HG03378 (cell line): ENCODE data around the gene ARHGAP27.

Source experiments
- ATAC-seq: cut with Tn5 transposase; IDR thresholded peaks from one replicate; pipeline ENCODE4 v1.9.1; 2021; ENCODE audit warnings: mild to moderate bottlenecking, moderate library complexity; ENCODE audit not compliant: unreplicated experiment

Gene ARHGAP27

GRCh38 chr17:45408611-45409421 lies 23.9 kb downstream of the ARHGAP27 start:
- ATAC-seq: no peak

GRCh38 chr17:45406107-45406506 lies 26.6 kb downstream of the ARHGAP27 start:
- ATAC-seq: no peak

GRCh38 chr17:45405250-45406086 lies 27.2 kb downstream of the ARHGAP27 start:
- no peak for ATAC-seq

GRCh38 chr17:45404870-45405249 lies 27.8 kb downstream of the ARHGAP27 start:
- ATAC-seq: no peak

- no peak for ATAC-seq
Measured at GRCh38 chr17:45403906-45404490, 28.7 kb downstream of the ARHGAP27 start.

- no peak for ATAC-seq
Measured at GRCh38 chr17:45402916-45403315, 29.8 kb downstream of the ARHGAP27 start.

- no peak for ATAC-seq
Measured at GRCh38 chr17:45398800-45399199, 33.9 kb downstream of the ARHGAP27 start.

- no peak for ATAC-seq
Measured at GRCh38 chr17:45397796-45398195, 34.9 kb downstream of the ARHGAP27 start.

GRCh38 chr17:45396496-45397205 lies 36.0 kb downstream of the ARHGAP27 start:
- no peak for ATAC-seq

GRCh38 chr17:45395569-45396415 lies 36.9 kb downstream of the ARHGAP27 start:
- ATAC-seq: no peak

- no peak for ATAC-seq
Measured at GRCh38 chr17:45394913-45395568, 37.6 kb downstream of the ARHGAP27 start.

- ATAC-seq: no peak
Measured at GRCh38 chr17:45394564-45394912, 38.1 kb downstream of the ARHGAP27 start.

- no peak for ATAC-seq
Measured at GRCh38 chr17:45394091-45394490, 38.6 kb downstream of the ARHGAP27 start.

GRCh38 chr17:45393411-45393810 lies 39.3 kb downstream of the ARHGAP27 start:
- no peak for ATAC-seq

GRCh38 chr17:45391918-45392317 lies 40.8 kb downstream of the ARHGAP27 start:
- ATAC-seq: no peak

GRCh38 chr17:45391291-45391690 lies 41.4 kb downstream of the ARHGAP27 start:
- ATAC-seq: no peak

GRCh38 chr17:45389354-45389753 lies 43.3 kb downstream of the ARHGAP27 start:
- no peak for ATAC-seq

GRCh38 chr17:45388604-45389325 lies 43.9 kb downstream of the ARHGAP27 start:
- ATAC-seq: no peak

- ATAC-seq: no peak
Measured at GRCh38 chr17:45387739-45388138, 44.9 kb downstream of the ARHGAP27 start.
